Measurements from ENCODE around the gene PPARD.

- no peak for TF ChIP-seq CTCF (conservative IDR thresholded peaks at IDR 0.05 in 1 of 2, IDR thresholded peaks at IDR 0.05 in 1 of 2; ENCODE audit: low read depth in 1 of 2, low read length in 2 of 2)
- TF ChIP-seq EZH2 (IDR thresholded peaks at IDR 0.05; ENCODE audit: low read length, missing control alignments) = no peak
Measured at GRCh38 chr6:35396991-35397390, 54.6 kb downstream of the PPARD start.
